Vagina (tissue), 2 donors: ENCODE results near the gene RAPGEF4. TPM values are rescaled to one million over a fixed set of nuclear protein-coding genes. Genes with fewer than 3 reads are reported as not detected.

Experiments
- DNase-seq, 2 donors: peaks; one replicate each; pipeline ENCODE4 v3.0.0-alpha.2; 2017; ENCODE audit errors: extremely low spot score in 2 of 2
- H3K27ac ChIP-seq: fragments of 200-600 bp; sonication (generic); one replicate; pipeline ENCODE4 v1.5.1; 2019
- H3K27me3 ChIP-seq: fragments of 200-600 bp; sonication (generic); one replicate; pipeline ENCODE4 v1.5.1; 2019
- H3K36me3 ChIP-seq, 2 donors: fragments of 200-600 bp; sonication (generic); one replicate each; pipeline ENCODE4 v1.5.1; 2017 to 2019
- H3K4me1 ChIP-seq: fragments of 200-600 bp; sonication (generic); one replicate; pipeline ENCODE4 v1.5.1; 2019
- H3K4me3 ChIP-seq, 2 donors: fragments of 200-600 bp; sonication (generic); 1 replicate in 1 of 2; 2 replicates in 1 of 2; pipeline ENCODE4 v1.5.1; 2016 to 2019
- H3K9me3 ChIP-seq: fragments of 200-600 bp; sonication (generic); one replicate; pipeline ENCODE4 v1.5.1; 2019
- CTCF ChIP-seq, 3 experiments: fragments of 450-650 bp in 2 of 3; fragments of 200-600 bp in 1 of 3; sonication (generic) in 1 of 3; IDR thresholded peaks; one replicate each; pipeline ENCODE4 v1.5.1; 2017 to 2019; ENCODE audit warnings: antibody characterized with exemption in 3 of 3, mild to moderate bottlenecking in 2 of 3, moderate library complexity in 2 of 3
- POLR2A ChIP-seq, 2 donors: fragments of 450-650 bp; IDR thresholded peaks; one replicate each; pipeline ENCODE4 v1.6.1; 2017; ENCODE audit warnings: antibody characterized with exemption in 2 of 2, mild to moderate bottlenecking in 2 of 2, moderate library complexity in 2 of 2
- POLR2AphosphoS5 ChIP-seq, 2 donors: sonication (generic); formaldehyde crosslinking; IDR thresholded peaks; one replicate each; pipeline ENCODE4 v1.9.0; 2017; ENCODE audit warnings: antibody characterized with exemption in 2 of 2, mild to moderate bottlenecking in 2 of 2, low read depth in 1 of 2; ENCODE audit not compliant: insufficient read depth in 1 of 2
- intact Hi-C: fragments of 100-400 bp; cut with DNase I; formaldehyde crosslinking; loops from one replicate; pipeline ENCODE4 v1.15.1; 2023
- total RNA-seq: library from RNA; depleted of rRNA; stranded (reverse); fragments of >200 nt; gene quantifications from one replicate; pipeline ENCODE4 v1.2.3, GENCODE V29; 2016

The RAPGEF4 gene
- total RNA-seq, 1 donor from 2014 or later = 18.4 TPM

GRCh38 chr2:173028141-173028540 lies 292.5 kb downstream of the RAPGEF4 start:
- no peak for DNase-seq
- Histone ChIP-seq H3K27ac (peak overlapping the region; percentile 76), H3K36me3 (no peaks in the 10 kb centered on the region), H3K9me3 (no peaks in the 10 kb centered on the region), H3K27me3 (no peaks in the 10 kb centered on the region), H3K4me3 (no peak overlapping the region), H3K4me1 (peaks cover 9% of the 10 kb centered on the region)
- intact Hi-C loops = no loop called here
- no peak for TF ChIP-seq CTCF (IDR thresholded peaks at IDR 0.05)
- no peak for TF ChIP-seq POLR2AphosphoS5 (IDR thresholded peaks at IDR 0.05; ENCODE audit: insufficient read depth in 1 of 2, low read depth in 1 of 2)
- no peak for TF ChIP-seq POLR2A (IDR thresholded peaks at IDR 0.05)

DNA sequence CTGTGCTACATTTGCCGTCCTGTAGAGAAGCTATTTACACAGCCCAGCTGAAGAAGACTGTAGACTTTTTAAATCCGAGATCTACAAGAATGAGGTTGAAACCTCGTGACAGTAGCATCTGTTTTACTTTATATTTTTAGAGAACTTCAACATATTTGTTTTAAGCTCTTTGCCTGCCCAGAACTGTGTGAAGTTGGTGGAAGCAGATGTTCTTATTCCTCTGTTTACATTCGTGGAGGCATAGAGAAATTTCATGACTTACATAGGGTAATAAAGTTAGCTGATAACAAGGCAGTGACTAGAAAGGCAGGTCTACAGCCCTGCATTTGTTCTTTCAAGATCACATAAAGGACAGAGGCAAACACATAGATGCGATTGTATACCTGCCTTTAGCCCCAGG lies 293.0 kb downstream of the RAPGEF4 start:
- H3K4me3 ChIP-seq = no peak overlapping the region
- H3K36me3 ChIP-seq = no peaks in the 10 kb centered on the region
- no peak for DNase-seq
- no peaks in the 10 kb centered on the region for H3K27me3 ChIP-seq
- peak overlapping the region; percentile 76 for H3K27ac ChIP-seq
- H3K4me1 ChIP-seq = peaks cover 9% of the 10 kb centered on the region
- no peaks in the 10 kb centered on the region for H3K9me3 ChIP-seq
- intact Hi-C loops = no loop called here
- no peak for TF ChIP-seq CTCF (IDR thresholded peaks at IDR 0.05)

- Histone ChIP-seq H3K27ac (no peak overlapping the region), H3K4me1 (peaks cover 9% of the 10 kb centered on the region), H3K36me3 (no peaks in the 10 kb centered on the region), H3K27me3 (no peaks in the 10 kb centered on the region), H3K9me3 (no peaks in the 10 kb centered on the region), H3K4me3 (no peak overlapping the region)
- intact Hi-C loops = loop anchor here (5.0 kb wide), 1 partner anchor 181 kb away; no protein-coding TSS in a partner anchor
- no peak for TF ChIP-seq POLR2A (IDR thresholded peaks at IDR 0.05)
- TF ChIP-seq CTCF (IDR thresholded peaks at IDR 0.05) = no peak
- no peak for TF ChIP-seq POLR2AphosphoS5 (IDR thresholded peaks at IDR 0.05; ENCODE audit: insufficient read depth in 1 of 2, low read depth in 1 of 2)
- DNase-seq = no peak
Measured at GRCh38 chr2:173030561-173031490, 295.2 kb downstream of the RAPGEF4 start.

DNA sequence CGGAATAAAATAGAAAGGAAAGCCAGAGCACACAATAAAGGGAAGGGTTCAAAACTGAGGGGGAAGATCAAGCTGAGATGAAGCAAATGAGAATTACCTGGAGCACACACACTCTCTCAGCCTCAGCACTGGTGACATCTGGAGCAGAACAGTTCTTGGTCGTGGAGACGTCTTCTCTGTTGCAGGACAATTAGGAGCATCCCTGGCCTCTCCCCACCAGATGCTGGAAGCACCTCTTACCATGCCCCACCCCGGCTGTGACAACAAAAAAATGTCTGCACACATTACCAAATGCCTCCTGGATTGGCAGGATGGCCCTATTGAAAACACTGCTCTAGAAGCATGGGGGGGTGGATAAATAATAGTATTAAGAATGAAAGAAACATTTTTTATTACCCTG lies 296.4 kb downstream of the RAPGEF4 start:
- no peak for TF ChIP-seq CTCF (IDR thresholded peaks at IDR 0.05)
- TF ChIP-seq POLR2AphosphoS5 (IDR thresholded peaks at IDR 0.05; ENCODE audit: insufficient read depth in 1 of 2, low read depth in 1 of 2) = no peak
- no peak for TF ChIP-seq POLR2A (IDR thresholded peaks at IDR 0.05)

GRCh38 chr2:173033084-173033483 lies 297.4 kb downstream of the RAPGEF4 start:
- Histone ChIP-seq H3K9me3 (no peaks in the 10 kb centered on the region), H3K4me1 (peaks cover 3% of the 10 kb centered on the region), H3K4me3 (no peak overlapping the region), H3K36me3 (no peaks in the 10 kb centered on the region), H3K27me3 (no peaks in the 10 kb centered on the region), H3K27ac (no peak overlapping the region)
- intact Hi-C loops = loop anchor here (5.0 kb wide), 1 partner anchor 179 kb away; no protein-coding TSS in a partner anchor
- TF ChIP-seq POLR2A (IDR thresholded peaks at IDR 0.05) (no peak), POLR2AphosphoS5 (IDR thresholded peaks at IDR 0.05; ENCODE audit: insufficient read depth in 1 of 2, low read depth in 1 of 2) (no peak), CTCF (IDR thresholded peaks at IDR 0.05) (no peak)
- no peak for DNase-seq

More for the DNA sequence above, 296.4 kb downstream of the RAPGEF4 start:
- H3K4me1 ChIP-seq = peaks cover 9% of the 10 kb centered on the region
- H3K27me3 ChIP-seq = no peaks in the 10 kb centered on the region
- intact Hi-C loops = loop anchor here (5.0 kb wide), 1 partner anchor 180 kb away; no protein-coding TSS in a partner anchor
- no peaks in the 10 kb centered on the region for H3K36me3 ChIP-seq
- H3K4me3 ChIP-seq = no peak overlapping the region
- no peaks in the 10 kb centered on the region for H3K9me3 ChIP-seq
- no peak for DNase-seq
- no peak overlapping the region for H3K27ac ChIP-seq
